ENCODE data around the gene TTC7B. TPM values are rescaled to one million over a fixed set of nuclear protein-coding genes. Genes with fewer than 3 reads are reported as not detected.

TTC7B gene
- total and polyA plus RNA-seq, 12 donors = 10.0 to 58.4 (median 24.7) TPM

DNA sequence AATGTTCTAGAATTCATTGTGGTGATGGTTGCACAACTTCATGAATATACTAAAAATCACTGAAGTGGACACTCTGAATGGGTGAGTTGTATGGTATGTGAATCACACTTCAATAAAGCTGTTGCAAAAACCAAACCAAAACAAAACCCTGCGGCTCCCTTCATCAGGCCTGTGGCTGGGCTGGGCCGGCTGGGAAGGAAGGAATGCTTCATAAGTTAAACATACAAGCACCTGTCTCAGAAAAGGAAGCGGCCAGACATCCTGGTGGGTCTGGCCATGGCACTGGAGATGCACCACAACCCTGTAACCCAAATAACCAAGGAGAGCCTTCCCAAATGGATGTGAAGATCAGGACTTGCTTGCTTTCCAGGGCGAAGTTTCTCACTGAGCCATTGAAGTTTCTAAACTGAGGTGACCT is 34.9 kb downstream of the TTC7B start:
- Histone ChIP-seq H3K27me3 (no peaks in the 10 kb centered on the region), H3K9me3 (replicated peaks in 1 of 3) (no peaks in the 10 kb centered on the region), H3K4me1 (replicated peaks in 1 of 2) (no peaks in the 10 kb centered on the region), H3K36me3 (replicated peaks in 1 of 2) (peaks cover 0 to 9% of the 10 kb centered on the region in 2 donors), H3K27ac (no peak overlapping the region), H3K4me3 (no peak overlapping the region)
- intact Hi-C loops (cut with DNase I) = no loop called here
- no peak for TF ChIP-seq POLR2A (IDR thresholded peaks at IDR 0.05)
- TF ChIP-seq, protein P1, sequence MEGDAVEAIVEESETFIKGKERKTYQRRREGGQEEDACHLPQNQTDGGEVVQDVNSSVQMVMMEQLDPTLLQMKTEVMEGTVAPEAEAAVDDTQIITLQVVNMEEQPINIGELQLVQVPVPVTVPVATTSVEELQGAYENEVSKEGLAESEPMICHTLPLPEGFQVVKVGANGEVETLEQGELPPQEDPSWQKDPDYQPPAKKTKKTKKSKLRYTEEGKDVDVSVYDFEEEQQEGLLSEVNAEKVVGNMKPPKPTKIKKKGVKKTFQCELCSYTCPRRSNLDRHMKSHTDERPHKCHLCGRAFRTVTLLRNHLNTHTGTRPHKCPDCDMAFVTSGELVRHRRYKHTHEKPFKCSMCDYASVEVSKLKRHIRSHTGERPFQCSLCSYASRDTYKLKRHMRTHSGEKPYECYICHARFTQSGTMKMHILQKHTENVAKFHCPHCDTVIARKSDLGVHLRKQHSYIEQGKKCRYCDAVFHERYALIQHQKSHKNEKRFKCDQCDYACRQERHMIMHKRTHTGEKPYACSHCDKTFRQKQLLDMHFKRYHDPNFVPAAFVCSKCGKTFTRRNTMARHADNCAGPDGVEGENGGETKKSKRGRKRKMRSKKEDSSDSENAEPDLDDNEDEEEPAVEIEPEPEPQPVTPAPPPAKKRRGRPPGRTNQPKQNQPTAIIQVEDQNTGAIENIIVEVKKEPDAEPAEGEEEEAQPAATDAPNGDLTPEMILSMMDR (IDR thresholded peaks at IDR 0.05) = no peak
- 92 to 97% (median 95%) methylated on average over 3 to 4 of the region's 4 CpGs for WGBS, 4 donors
- peak in 1 of 7 donors; percentile 10 for DNase-seq

DNA sequence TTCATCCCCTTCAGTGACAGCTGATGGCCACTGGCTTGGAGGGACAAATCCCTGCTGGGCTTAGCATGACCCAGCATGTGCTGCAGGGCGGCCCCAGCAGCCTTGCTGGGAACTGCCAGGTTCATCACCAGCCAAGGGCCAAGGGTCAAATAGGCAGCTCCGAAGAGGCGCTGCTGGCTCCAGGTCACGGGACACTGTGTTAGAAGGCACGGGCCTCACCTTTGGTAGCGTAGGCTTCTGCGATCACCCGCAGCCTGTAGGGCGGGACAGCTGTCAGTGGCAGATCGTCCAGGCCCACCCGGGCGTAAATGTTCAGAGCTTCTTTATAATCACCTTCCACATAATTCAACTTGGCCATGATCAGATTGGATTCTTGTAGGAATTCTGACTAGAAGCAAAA is 35.7 kb downstream of the TTC7B start:
- no peaks in the 10 kb centered on the region for H3K4me1 ChIP-seq (replicated peaks in 1 of 2)
- no peaks in the 10 kb centered on the region for H3K27me3 ChIP-seq
- TF ChIP-seq, protein P1 (IDR thresholded peaks at IDR 0.05) = no peak
- TF ChIP-seq POLR2A (IDR thresholded peaks at IDR 0.05) = no peak
- no peaks in the 10 kb centered on the region for H3K9me3 ChIP-seq (replicated peaks in 1 of 3)
- no peak for DNase-seq
- H3K27ac ChIP-seq = no peak overlapping the region
- intact Hi-C loops (cut with DNase I) = no loop called here
- WGBS, 4 donors = 92 to 95% (median 94%) methylated on average over 5 to 12 of the region's 12 CpGs
- H3K4me3 ChIP-seq = no peak overlapping the region
- H3K36me3 ChIP-seq (replicated peaks in 1 of 2) = peaks cover 0 to 9% of the 10 kb centered on the region in 2 donors

DNA sequence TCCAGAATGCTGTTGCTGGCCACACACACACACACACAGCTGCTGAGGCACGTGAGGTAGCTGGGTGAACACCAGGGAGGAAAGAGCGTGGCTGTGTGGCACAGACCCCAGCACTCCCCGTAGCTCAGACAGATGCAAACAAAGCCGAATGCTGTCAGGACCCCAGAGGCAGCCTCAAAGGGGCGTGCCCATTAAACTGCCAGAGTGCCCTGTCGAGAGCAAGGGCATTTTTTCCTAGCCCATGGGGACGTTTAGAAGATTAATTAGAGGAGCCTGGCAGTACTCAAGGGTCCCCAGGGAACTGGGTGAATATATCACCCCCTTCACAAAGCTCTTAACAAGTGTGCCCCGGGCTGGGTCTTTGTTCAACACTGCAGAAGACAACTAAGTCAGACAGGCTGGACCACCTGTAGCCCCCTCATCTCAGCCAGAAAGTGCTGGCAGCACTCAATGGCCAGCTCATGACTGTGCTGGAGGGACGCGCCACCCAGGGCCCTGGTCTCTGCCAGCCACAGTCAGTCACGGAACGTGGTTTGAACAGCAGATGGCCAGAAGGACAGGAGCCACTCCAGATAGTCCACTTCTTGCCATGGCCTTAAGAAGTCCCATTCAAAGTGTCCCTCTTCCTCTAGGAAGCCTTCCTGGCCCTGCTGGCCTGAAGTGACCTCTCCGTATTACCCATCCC is 37.5 kb downstream of the TTC7B start:
- Histone ChIP-seq H3K27ac (no peak overlapping the region), H3K9me3 (replicated peaks in 1 of 3) (no peaks in the 10 kb centered on the region), H3K4me3 (no peak overlapping the region), H3K27me3 (no peaks in the 10 kb centered on the region), H3K4me1 (replicated peaks in 1 of 2) (no peaks in the 10 kb centered on the region), H3K36me3 (replicated peaks in 1 of 2) (peaks cover 0 to 9% of the 10 kb centered on the region in 2 donors)
- DNase-seq = peak in 1 of 7 donors; percentile 28
- no peak for TF ChIP-seq POLR2A (IDR thresholded peaks at IDR 0.05)
- TF ChIP-seq, protein P1 (IDR thresholded peaks at IDR 0.05) = no peak
- 82 to 92% (median 86%) methylated on average over 11 to 13 of the region's 13 CpGs for WGBS, 4 donors
- intact Hi-C loops (cut with DNase I) = no loop called here

DNA sequence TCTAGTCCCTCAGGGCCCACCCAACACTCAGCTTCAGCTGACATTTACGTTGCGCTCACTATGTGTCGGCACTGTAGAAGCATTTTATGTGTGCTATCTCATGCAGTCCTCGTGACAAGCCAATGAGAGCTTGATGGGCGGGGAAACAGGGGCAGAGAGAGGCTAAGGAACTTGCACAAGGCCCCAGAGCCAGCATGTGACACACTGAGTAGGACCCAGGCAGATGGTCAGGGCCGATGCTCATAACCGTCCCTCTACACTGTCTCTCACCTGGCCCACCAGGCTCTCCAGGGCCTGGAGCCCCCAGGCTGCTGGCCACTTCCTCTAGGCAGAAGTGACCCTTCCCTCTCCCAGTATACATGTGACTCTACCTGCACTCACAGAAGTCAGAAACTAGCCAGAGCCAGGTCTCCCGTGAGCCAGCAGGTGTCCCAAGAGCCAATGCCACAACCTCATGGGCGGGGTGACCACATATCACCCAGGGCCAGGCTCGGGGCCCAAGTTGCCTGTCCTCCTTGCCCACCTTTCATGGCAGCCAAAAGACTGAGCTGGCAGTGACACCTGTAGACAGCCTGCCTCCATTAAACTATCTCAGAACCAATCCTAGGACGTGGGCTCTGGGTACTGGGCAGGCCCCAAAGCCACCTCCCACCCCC is 38.3 kb downstream of the TTC7B start:
- H3K4me3 ChIP-seq = no peak overlapping the region
- TF ChIP-seq, protein P1 (IDR thresholded peaks at IDR 0.05) = no peak
- no peak for TF ChIP-seq POLR2A (IDR thresholded peaks at IDR 0.05)
- peak in 1 of 7 donors; percentile 47 for DNase-seq
- 88 to 97% (median 94%) methylated on average over 6 to 11 of the region's 11 CpGs for WGBS, 4 donors
- H3K9me3 ChIP-seq (replicated peaks in 1 of 3) = no peaks in the 10 kb centered on the region
- peaks cover 0 to 9% of the 10 kb centered on the region in 2 donors for H3K36me3 ChIP-seq (replicated peaks in 1 of 2)
- no peaks in the 10 kb centered on the region for H3K4me1 ChIP-seq (replicated peaks in 1 of 2)
- H3K27ac ChIP-seq = no peak overlapping the region
- H3K27me3 ChIP-seq = no peaks in the 10 kb centered on the region
- intact Hi-C loops (cut with DNase I) = no loop called here

Measured in adrenal gland (tissue), 12 donors.